Left colon (tissue), 2 donors: ENCODE data around the gene NYAP2. TPM values are rescaled to one million over a fixed set of nuclear protein-coding genes. Genes with fewer than 3 reads are reported as not detected.

ENCODE experiments used
- ATAC-seq: fragments of 200-7000 bp; cut with Tn5 transposase; one replicate; pipeline ENCODE4 v1.9.1; 2020; ENCODE audit warnings: mild to moderate bottlenecking, moderate library complexity
- DNase-seq, 2 donors: peaks; one replicate each; pipeline ENCODE4 v3.0.0-alpha.2; 2020
- intact Hi-C, 2 donors: fragments of 100-400 bp; cut with DNase I in 1 of 2; cut with micrococcal nuclease in 1 of 2; formaldehyde crosslinking; loops; one replicate each; pipeline versions ENCODE4 v1.11.2 to v1.14.0; 2022; cut with DNase I, micrococcal nuclease
- total RNA-seq, 2 donors: library from RNA; stranded (reverse); fragmentation: NEBNext Ultra II Directional; extraction: Animal tissue kit (Norgen Biotek cat#: 25700); gene quantifications; one replicate each; pipeline ENCODE4 v1.2.1, GENCODE V29; 2021
- donor health status: DM: no; HTN: no; CAD: no.
- donor health status: DM: yes; HTN: yes; CAD: no.

The NYAP2 gene
- total RNA-seq, 2 donors from 2014 or later, result not detected

- intact Hi-C loops, result no loop called here
- DNase-seq, result no peak
Measured at GRCh38 chr2:225526760-225527390, 127.4 kb downstream of the NYAP2 start.

GRCh38 chr2:225531559-225531958 is 132.0 kb downstream of the NYAP2 start:
- intact Hi-C loops, result no loop called here
- ATAC-seq, result no peak
- DNase-seq, result no peak

More at GRCh38 chr2:225526760-225527390, 127.4 kb downstream of the NYAP2 start:
- ATAC-seq, result no peak

GRCh38 chr2:225532096-225532495 is 132.6 kb downstream of the NYAP2 start:
- intact Hi-C loops, result no loop called here
- DNase-seq (no peak), ATAC-seq (peak; percentile 45)

- ATAC-seq, result no peak
- intact Hi-C loops, result no loop called here
Measured at GRCh38 chr2:225534037-225534436, 134.5 kb downstream of the NYAP2 start.

GRCh38 chr2:225534697-225535096 is 135.2 kb downstream of the NYAP2 start:
- ATAC-seq, result no peak
- intact Hi-C loops, result no loop called here
- DNase-seq, result no peak

More at GRCh38 chr2:225534037-225534436, 134.5 kb downstream of the NYAP2 start:
- no peak for DNase-seq

GRCh38 chr2:225536036-225536435 is 136.5 kb downstream of the NYAP2 start:
- intact Hi-C loops, result no loop called here
- ATAC-seq (no peak), DNase-seq (no peak)

GRCh38 chr2:225543626-225544025 is 144.1 kb downstream of the NYAP2 start:
- DNase-seq (no peak), ATAC-seq (no peak)
- intact Hi-C loops, result no loop called here

GRCh38 chr2:225556461-225556860 is 157.0 kb downstream of the NYAP2 start:
- intact Hi-C loops, result no loop called here
- ATAC-seq (no peak), DNase-seq (no peak)

- intact Hi-C loops, result no loop called here
- ATAC-seq, result no peak
- no peak for DNase-seq
Measured at GRCh38 chr2:225558399-225559071, 159.0 kb downstream of the NYAP2 start.

GRCh38 chr2:225559072-225559415 is 159.5 kb downstream of the NYAP2 start:
- intact Hi-C loops, result no loop called here
- no peak for DNase-seq
- no peak for ATAC-seq

- intact Hi-C loops, result no loop called here
- no peak for DNase-seq
- ATAC-seq, result peak; percentile 51
Measured at GRCh38 chr2:225566798-225567197, 167.3 kb downstream of the NYAP2 start.

- ATAC-seq, result no peak
- intact Hi-C loops, result no loop called here
- no peak for DNase-seq
Measured at GRCh38 chr2:225569995-225570394, 170.5 kb downstream of the NYAP2 start.

- ATAC-seq (no peak), DNase-seq (no peak)
- intact Hi-C loops, result no loop called here
Measured at GRCh38 chr2:225573603-225574002, 174.1 kb downstream of the NYAP2 start.

- intact Hi-C loops, result no loop called here
- DNase-seq (no peak), ATAC-seq (no peak)
Measured at GRCh38 chr2:225574582-225575138, 175.2 kb downstream of the NYAP2 start.

GRCh38 chr2:225581135-225581534 is 181.6 kb downstream of the NYAP2 start:
- DNase-seq (no peak), ATAC-seq (no peak)
- intact Hi-C loops, result no loop called here

- intact Hi-C loops, result no loop called here
Measured at GRCh38 chr2:225581906-225582305, 182.4 kb downstream of the NYAP2 start.

GRCh38 chr2:225582355-225583116 is 183.0 kb downstream of the NYAP2 start:
- DNase-seq (no peak), ATAC-seq (no peak)
- intact Hi-C loops, result no loop called here

More at GRCh38 chr2:225581906-225582305, 182.4 kb downstream of the NYAP2 start:
- ATAC-seq (no peak), DNase-seq (no peak)

GRCh38 chr2:225584796-225585195 is 185.3 kb downstream of the NYAP2 start:
- DNase-seq (no peak), ATAC-seq (no peak)
- intact Hi-C loops, result no loop called here

GRCh38 chr2:225590932-225591331 is 191.4 kb downstream of the NYAP2 start:
- ATAC-seq (no peak), DNase-seq (no peak)
- intact Hi-C loops, result no loop called here

GRCh38 chr2:225597911-225598310 is 198.4 kb downstream of the NYAP2 start:
- ATAC-seq (no peak), DNase-seq (no peak)
- intact Hi-C loops, result no loop called here
